GM15510 (cell line): ENCODE results near the gene KCNK2.

Experiments used
- POLR2A ChIP-seq: IDR thresholded peaks from 3 replicates; pipeline ENCODE4 v1.6.1; 2011; ENCODE audit warnings: borderline replicate concordance; ENCODE audit not compliant: insufficient read length; ENCODE audit errors: extremely low read depth

Gene KCNK2

DNA sequence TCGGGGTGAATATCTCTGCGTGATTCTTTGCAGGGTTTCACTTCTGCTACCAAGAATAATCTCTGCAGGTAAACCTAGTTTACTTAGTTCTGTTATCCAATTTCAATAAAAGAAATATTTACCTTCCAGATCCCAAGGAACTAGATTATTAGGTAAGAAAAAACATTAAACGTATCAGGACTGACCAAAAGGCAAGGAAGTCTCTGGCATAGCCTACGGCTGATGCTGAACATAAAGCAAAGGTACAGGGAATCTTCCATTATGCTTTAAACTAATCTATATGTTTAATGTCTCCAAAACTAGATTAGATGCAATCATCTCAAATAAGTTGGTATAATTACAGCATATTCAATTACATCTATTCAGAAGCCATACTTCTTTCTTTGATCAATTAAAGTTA is 168.9 kb downstream of the KCNK2 start:
- TF ChIP-seq POLR2A = no peak

DNA sequence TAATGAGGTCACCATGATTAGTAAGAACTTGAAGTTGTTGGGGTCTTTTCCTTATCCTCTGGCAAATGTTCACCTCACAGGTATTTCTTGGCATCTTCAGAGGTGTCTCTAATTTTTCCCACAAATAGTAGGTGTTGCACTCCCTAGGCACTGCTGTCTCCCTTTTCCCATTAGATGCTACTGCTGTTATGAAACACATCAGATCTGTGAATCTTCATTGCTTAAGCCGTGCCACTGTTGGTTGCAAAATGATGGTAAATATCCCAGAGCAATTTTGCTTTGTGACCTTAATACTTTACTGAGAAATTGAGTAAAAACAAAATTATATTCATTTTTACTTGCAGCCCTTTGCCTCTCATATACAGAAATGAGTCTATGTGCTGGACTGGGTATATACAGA is 169.6 kb downstream of the KCNK2 start:
- TF ChIP-seq POLR2A = no peak

DNA sequence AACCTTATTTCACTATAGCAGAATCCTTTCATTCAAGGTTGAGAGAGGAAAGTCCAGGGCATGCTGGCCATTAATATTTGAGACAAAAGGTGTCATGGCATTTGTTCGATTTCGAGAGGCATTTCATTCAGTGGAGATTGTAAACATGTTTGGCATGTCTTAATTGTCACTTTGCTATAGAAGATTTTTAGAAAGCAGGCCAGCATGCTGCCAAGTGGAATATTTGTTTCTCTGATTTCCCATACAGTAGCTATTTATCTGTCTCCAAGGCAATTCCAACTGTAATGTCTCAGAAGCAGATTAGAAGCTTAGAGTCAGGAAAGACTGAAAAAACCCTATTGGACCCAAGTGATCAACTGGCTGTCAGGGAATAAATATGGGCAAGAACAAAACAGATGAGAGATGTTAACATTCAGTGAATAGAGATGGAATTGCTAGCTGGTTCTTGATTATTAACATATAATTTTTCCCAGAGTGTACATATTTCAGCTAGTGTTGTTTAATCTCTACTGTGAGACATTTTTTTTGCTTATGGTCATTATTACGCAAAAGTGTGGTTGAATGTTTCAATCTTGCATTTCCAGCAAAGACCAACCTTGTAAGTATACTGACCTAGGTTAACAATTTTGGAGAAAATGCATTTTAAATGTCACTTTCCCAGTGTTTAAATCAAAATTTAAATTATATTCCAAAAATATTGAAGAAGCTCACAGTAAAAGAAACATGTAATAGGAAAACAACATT is 174.6 kb downstream of the KCNK2 start:
- TF ChIP-seq POLR2A = no peak

DNA sequence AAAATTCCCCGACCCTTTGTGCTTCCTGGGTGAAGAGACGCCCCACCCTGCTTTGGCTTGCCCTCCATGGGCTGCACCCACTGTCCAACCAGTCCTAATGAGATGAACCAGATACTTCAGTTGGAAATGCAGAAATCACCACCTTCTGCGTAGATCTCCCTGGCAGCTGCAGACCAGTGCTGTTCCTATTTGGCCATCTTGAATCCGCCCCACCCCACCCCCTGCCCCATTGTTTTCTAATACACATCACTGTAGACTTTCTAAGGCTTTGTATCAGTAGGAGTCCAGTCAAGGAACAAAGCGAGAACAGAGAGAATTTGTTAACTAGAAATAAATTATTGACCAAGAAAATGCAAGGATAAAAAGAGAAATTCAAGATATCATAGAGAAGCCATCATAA is 178.2 kb downstream of the KCNK2 start:
- TF ChIP-seq POLR2A = no peak

DNA sequence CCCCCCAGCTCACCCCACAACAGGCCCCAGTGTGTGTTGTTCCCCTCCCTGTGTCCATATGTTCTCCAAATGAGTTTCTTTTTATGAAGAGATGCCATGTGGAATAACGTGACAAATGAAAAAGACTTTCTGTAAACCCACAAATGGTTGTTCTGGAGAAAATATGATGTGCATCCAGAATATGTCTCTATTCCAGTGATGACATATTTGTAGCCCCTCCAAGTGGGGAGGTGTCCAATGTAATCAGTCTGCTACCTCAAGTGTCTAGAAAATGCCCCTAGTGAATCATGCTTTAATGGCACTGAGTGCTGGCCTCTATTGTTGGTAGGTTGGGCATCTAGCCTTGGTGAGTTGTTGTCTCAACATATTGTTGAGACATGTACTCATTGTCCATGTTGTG is 179.6 kb downstream of the KCNK2 start:
- no peak for TF ChIP-seq POLR2A

DNA sequence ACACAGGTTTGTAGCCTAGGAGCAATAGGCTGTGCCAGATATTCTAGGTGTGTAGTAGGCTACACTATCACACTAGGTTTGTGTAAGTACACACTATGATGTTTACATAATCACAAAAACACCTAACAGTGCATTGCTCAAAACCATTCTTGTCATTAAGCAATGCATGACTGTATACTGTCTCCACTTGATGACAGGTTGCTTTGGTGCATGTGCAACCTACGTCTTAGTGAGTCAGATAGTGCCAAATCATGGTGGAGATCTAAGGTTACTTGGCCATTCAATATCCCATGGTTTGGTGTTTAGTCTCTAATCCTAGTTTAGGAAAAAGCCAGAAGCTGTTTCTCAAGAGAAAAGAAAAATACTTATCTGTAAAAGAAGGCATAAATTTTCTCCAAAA is 181.1 kb downstream of the KCNK2 start:
- no peak for TF ChIP-seq POLR2A

DNA sequence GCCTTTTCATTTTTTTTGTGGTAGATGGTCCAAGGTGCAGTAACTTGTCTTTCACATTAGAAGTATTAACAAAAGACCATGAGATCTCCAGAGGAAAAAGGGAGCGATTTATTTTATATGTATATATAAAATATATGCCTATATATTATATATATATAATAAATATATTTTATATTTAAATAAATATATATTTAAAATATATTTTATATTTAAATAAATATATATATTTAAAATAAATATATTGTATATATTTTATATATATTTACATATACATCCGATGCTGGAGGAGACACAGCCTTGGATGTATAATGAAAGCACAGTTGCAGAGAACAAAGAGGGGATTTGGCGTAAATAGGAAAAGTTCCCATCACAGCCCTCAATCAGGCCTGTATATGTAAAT is 182.1 kb downstream of the KCNK2 start:
- TF ChIP-seq POLR2A = no peak

DNA sequence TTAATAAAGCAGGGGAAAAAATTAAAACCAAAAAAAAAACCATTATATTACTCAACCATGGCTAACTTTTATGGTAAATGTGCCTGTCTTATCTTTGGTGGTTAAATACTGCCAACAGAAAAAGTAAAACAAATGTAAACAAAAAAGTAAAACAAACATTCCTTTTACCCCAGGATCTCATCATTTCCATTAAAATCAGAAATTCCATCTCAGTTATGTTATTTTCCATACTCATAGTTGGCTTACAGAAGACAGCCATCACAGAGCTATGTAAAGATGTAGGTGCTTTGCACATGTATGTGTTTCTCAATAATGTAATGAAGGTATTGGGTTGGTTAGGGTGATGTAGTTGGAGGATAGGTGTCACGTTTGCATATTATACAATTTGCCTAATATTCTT is 185.0 kb downstream of the KCNK2 start:
- no peak for TF ChIP-seq POLR2A

DNA sequence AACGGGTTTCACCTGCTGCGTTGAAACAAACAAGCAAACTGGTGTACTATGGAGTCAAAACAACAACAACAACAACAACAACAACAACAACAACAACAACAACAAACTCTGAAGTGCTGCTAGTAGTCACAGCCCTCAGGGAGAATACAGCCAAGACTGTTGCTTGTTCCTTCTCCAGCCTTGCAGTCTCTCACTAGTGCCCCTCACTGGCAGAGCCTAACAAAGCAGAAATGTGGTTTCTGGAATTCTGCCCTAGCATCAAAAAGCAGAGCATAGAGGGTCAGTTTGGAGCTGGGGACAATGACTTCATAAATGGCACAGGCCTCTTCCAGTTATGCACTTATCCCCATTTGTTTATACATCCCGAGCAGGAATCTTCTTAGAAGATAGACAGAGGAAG is 187.4 kb downstream of the KCNK2 start:
- TF ChIP-seq POLR2A = no peak

DNA sequence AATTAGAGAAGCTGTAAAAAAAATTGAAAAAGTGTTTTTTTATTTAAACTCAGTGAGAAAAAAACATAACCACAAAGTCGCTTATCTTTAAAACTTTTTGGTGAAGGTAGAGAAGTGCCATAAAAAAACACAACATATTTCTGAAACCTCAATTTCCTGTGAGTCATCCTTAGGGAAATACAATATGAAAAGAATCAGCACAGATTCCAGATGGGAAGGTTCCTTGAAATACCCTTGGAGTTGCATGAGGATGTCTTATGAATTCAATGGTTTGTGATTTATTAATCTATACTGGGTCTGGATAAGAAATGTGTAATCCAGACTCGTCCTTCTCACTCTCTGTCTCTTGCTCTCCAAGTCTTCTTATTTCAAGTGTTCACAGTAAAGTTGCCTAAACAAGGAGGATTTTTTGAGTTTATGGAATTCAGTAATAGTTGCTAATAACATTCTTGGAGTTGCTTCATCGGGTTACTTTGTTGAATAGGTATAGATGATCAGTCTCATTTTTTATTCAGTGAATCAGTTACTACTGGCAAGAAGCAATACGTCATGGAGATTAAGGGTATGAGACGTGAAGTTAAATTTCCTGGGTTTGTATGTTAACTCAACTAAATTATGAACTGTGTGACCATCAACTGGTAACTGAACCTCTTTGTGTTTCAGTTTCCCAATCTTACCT is 191.4 kb downstream of the KCNK2 start:
- no peak for TF ChIP-seq POLR2A

DNA sequence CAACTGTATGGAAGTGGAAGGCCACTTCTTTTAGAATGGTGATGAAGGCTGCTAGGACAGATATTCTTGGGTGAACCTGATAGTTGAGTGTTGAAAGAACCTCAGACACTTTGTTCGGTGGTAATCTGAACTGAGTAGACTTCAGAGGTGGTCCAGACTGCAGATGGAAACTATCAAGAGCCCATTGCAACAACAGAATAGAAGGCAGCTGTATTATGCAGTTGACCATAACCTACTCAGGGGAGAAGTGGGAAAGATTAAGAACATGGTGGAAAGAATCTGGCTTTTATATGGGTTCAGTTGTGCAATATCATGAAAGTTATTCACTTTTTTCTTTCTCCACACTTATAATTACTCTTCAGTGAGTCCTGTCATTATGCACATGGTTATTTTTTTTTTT is 194.0 kb downstream of the KCNK2 start:
- TF ChIP-seq POLR2A = no peak

DNA sequence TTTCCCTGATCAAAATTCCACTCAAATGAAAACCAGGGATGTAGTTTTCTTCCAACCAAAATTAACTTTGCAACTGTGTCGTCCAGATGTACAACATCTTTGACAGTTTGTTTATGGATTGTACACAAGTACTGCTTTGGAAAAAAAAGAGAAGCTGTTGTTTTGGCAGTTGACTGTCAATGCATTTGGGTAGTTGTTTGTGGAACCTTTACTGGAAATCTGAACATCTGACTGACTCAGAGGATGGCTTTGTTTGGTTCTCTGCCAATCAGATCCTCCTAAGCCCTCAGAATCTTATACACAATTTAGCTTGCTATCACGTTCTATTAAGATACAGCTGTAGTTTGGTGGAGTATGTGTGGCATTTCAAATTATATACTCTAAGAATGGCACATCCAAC is 195.0 kb downstream of the KCNK2 start:
- TF ChIP-seq POLR2A = no peak

DNA sequence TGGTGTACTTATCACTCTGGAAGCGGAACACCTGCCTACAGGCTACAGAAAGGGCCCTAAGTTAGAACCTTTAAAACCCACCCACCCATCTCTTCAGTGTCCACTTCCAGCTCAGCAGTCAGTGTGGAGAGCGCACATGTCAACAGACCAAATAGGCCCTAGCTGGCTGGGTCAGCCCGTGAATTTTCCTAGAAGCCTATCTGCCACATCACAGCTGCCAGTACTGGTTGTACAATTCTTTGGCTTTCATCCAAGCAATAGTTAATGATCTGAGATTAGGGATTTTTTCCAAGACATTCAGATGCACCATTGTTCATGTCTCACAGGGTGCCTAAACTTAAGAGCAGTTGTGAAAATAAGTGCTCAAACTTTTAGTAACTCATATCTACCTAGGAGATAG is 197.1 kb downstream of the KCNK2 start:
- no peak for TF ChIP-seq POLR2A

DNA sequence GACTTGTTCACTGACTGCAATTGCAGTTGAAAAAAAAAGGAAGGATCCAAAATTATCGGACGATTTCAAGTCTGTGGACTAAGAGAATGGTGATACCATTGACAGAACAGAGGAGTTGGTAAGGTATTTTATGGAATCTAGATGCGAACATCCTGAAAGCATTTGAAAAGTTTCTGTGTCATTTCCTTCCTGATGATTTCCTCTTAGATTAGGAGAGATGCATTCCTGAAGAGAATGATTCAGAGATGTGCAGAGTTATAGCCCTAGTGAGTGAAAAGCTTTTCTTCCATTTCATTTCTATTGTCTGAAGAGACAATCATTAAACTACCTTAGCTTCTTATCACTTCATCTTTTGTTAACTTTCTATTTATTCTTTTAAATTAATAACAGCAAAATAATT is 200.0 kb downstream of the KCNK2 start:
- no peak for TF ChIP-seq POLR2A

DNA sequence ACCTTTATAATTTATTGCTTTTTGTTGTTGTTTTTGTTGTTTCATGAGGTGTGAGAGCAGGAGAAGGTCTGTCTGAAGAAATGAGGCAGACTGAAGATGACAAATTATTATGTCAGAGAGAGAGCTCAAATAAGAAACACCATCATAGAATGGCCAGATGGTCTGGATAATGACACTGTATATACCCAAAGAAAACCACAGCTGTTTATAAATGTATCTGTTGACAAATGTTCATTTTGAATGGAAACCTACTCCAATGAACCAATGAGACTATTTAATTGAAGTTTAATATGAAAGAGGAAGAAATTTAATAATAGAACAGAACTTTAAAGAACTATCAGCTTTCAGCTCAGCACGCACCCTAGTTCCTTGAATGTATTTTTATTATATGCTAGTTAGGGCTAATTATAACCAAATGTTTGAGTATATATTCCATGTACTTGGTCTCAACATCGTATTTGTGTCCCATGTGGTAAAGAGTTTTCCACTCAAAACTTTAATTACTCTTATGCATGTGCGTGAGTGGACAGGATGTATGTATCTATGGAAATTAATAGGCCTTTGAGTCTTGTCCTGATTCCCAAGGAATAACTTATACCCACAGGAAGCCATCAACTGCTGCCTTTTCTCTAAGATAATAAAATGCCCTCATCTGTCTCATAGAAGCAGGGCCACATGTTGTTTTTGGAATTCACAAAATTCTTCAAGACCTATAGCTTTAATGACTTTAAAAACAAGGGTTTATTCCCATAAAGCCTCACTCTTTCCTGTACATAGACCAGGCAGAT is 202.7 kb downstream of the KCNK2 start:
- TF ChIP-seq POLR2A = no peak
